HFFc6 (cell line): ENCODE data around the gene MFNG. TPM values are rescaled to one million over a fixed set of nuclear protein-coding genes. Genes with fewer than 3 reads are reported as not detected.

Experiments used
- DNase-seq: peaks from one replicate; pipeline ENCODE4 v3.0.0-alpha.2; 2018
- H3K27ac Mint-ChIP-seq: 2 replicates; pipeline ENCODE4 v1.8.0; 2020; ENCODE audit warnings: mild to moderate bottlenecking, mixed read lengths
- H3K27me3 Mint-ChIP-seq: 2 replicates; pipeline ENCODE4 v1.8.0; 2021; ENCODE audit warnings: mild to moderate bottlenecking, moderate library complexity, mixed read lengths; ENCODE audit not compliant: insufficient read depth
- H3K36me3 Mint-ChIP-seq: 2 replicates; pipeline ENCODE4 v1.8.0; 2021; ENCODE audit warnings: low read depth, mixed read lengths
- H3K4me1 Mint-ChIP-seq: 2 replicates; pipeline ENCODE4 v1.8.0; 2020; ENCODE audit warnings: low read depth, mixed read lengths
- H3K4me3 Mint-ChIP-seq: 2 replicates; pipeline ENCODE4 v1.8.0; 2020; ENCODE audit warnings: mild to moderate bottlenecking, moderate library complexity, mixed read lengths
- H3K9me3 Mint-ChIP-seq: 2 replicates; pipeline ENCODE4 v1.8.0; 2020; ENCODE audit warnings: mild to moderate bottlenecking, mixed read lengths
- total RNA-seq, 6 experiments: library from RNA; stranded (reverse); fragmentation: NEBNext Ultra II Directional; extraction: Animal tissue kit (Norgen Biotek cat#: 25700); gene quantifications; 2 replicates in 1 of 6; 3 replicates in 5 of 6; pipeline ENCODE4 v1.2.3, GENCODE V29; 2021
- TF ChIP-seq, protein P1 (sequence below): fragments of 200-600 bp; sonication (generic); IDR thresholded peaks from 2 replicates; pipeline ENCODE4 v1.5.0; 2021; ENCODE audit warnings: antibody characterized with exemption, mild to moderate bottlenecking

Gene MFNG
- total RNA-seq, 6 experiments from 2014 or later = not detected

DNA sequence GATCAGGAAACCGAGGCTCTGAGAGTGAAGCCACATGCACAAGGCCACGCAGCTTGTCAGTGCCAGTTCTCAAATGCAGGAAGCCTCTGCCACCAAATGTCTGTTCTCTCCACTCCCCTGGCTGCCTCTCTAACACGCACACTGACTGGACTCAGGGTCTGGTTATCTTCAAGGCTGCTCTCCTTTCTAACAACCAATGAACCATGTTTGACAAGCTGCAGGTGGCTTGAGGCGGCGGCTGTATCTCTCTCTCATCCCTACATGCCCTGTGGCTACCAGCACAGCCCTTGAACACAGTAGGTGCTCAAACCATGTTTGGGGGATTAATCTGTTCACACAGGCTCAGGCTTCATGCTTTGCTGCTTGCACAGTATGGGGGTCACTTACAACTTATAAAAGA, 23.7 kb downstream of the MFNG start:
- H3K4me3 Mint-ChIP-seq = no peak overlapping the region
- H3K36me3 Mint-ChIP-seq = no peaks in the 10 kb centered on the region
- no peak overlapping the region for H3K27ac Mint-ChIP-seq
- DNase-seq = no peak
- H3K27me3 Mint-ChIP-seq = peaks cover 27% of the 10 kb centered on the region
- H3K4me1 Mint-ChIP-seq = 0 out of 2 replicates have a peak, but pooled peaks cover 4% of the 10 kb centered on the region
- TF ChIP-seq, protein P1, sequence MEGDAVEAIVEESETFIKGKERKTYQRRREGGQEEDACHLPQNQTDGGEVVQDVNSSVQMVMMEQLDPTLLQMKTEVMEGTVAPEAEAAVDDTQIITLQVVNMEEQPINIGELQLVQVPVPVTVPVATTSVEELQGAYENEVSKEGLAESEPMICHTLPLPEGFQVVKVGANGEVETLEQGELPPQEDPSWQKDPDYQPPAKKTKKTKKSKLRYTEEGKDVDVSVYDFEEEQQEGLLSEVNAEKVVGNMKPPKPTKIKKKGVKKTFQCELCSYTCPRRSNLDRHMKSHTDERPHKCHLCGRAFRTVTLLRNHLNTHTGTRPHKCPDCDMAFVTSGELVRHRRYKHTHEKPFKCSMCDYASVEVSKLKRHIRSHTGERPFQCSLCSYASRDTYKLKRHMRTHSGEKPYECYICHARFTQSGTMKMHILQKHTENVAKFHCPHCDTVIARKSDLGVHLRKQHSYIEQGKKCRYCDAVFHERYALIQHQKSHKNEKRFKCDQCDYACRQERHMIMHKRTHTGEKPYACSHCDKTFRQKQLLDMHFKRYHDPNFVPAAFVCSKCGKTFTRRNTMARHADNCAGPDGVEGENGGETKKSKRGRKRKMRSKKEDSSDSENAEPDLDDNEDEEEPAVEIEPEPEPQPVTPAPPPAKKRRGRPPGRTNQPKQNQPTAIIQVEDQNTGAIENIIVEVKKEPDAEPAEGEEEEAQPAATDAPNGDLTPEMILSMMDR = no peak
- no peaks in the 10 kb centered on the region for H3K9me3 Mint-ChIP-seq

DNA sequence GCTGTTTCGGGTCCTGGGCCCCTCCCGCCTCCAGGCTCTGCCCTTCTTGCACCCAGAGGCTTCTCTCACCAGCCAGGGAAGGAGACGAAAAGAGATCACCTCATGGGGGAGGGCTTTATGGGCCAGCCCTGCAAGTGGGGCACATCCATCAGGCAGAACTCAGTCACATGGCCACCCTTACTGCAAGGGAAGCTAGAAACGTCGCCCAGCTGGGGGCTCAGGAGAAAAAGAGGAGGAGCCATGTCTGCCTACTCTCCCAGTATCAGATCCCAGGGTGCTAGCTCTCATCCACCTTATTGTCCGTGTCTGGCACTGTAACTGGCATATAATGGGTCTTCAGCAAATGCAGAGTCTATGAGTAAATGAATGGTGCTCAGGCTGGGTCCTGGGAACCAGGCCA, 24.2 kb downstream of the MFNG start:
- peaks cover 23% of the 10 kb centered on the region for H3K27me3 Mint-ChIP-seq
- TF ChIP-seq, protein P1 = no peak
- no peaks in the 10 kb centered on the region for H3K36me3 Mint-ChIP-seq
- no peak overlapping the region for H3K27ac Mint-ChIP-seq
- H3K4me3 Mint-ChIP-seq = no peak overlapping the region
- H3K9me3 Mint-ChIP-seq = no peaks in the 10 kb centered on the region
- peaks cover 6% of the 10 kb centered on the region; the same call in 1 of the 2 replicates for H3K4me1 Mint-ChIP-seq
- DNase-seq = no peak

DNA sequence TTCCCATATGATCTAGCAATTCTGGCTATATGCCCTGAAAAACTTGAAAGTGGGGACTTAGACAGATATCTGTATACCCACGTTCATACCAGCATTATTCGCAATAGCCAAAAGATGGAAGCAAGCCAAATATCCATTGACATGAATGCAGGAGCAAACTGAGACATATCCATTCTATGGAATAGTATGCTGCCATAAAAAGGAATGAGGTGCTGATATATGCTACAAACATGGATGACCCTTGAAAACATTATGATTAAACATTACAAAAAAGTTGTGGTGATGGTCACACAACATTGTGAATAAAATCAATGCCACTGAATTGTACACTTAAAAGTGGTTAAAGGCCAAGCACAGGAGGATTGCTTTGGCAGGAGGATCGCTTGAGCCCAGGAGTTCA, 25.5 kb downstream of the MFNG start:
- Mint-ChIP-seq H3K27ac (no peak overlapping the region), H3K9me3 (no peaks in the 10 kb centered on the region), H3K4me1 (peaks cover 19% of the 10 kb centered on the region), H3K36me3 (no peaks in the 10 kb centered on the region), H3K27me3 (peaks cover 18% of the 10 kb centered on the region), H3K4me3 (no peak overlapping the region)
- DNase-seq = no peak
- TF ChIP-seq, protein P1 = no peak

DNA sequence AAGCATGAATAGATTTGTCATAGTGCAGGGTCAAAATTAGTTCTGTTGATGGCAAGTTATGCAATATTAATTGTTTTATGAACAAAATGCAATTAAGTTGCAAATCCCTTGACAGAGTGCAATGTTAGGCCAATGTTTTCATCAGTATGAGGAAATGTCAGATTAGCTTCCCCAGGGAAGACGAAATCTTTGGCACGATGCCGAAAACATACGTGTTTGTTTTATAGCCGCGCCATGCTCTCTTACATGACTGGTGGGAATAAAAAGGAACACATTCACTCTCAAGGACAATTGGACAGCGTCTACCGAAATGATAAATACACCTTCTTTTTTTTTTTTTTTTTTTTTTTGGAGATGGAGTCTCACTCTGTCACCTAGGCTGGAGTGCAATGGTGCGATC, 27.0 kb downstream of the MFNG start:
- no peak overlapping the region for H3K27ac Mint-ChIP-seq
- H3K27me3 Mint-ChIP-seq = peaks cover 18% of the 10 kb centered on the region
- DNase-seq = no peak
- peaks cover 30% of the 10 kb centered on the region for H3K4me1 Mint-ChIP-seq
- no peaks in the 10 kb centered on the region for H3K9me3 Mint-ChIP-seq
- no peaks in the 10 kb centered on the region for H3K36me3 Mint-ChIP-seq
- no peak overlapping the region for H3K4me3 Mint-ChIP-seq
- TF ChIP-seq, protein P1 = no peak

DNA sequence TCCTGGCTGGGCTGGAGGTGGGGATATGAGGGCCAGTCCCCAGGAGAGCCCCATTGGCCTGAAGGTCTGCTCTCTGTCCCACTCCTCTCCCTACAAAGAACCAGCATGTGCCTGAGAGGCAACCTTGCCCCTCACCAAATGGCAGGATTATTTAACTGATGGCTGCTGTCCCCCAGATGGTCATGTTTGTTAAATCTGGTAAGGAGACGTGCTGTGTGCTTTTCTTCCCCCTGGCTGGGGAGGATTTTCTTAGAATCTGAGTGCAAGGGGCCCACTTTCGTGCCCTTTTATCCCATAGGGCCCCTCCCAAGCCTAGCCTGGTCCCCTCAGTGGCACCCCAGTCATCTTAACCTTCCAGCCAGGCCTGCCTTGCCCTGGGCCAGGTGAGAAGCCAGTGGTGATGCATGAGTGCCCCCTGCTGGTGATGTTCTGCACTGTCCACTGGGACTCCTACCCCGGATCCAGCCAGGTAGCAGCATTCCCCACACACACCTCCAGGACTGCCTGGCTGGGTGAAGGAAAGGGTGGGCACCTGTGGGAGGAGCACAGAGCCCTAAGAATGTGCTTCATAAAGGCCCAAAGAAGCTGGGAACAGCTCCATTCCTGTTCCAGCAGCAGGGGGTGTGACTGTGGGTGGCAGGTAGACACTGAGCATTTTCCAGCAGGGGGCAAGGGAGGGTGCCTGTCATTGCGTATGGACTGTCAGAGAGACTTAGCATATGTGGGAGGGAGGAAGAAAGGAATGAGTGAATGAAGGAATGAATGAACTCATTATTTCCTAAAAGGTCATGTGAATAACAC, 28.9 kb downstream of the MFNG start:
- no peak overlapping the region for H3K4me3 Mint-ChIP-seq
- DNase-seq = peak; percentile 29
- TF ChIP-seq, protein P1 = peak; percentile 99
- H3K9me3 Mint-ChIP-seq = no peaks in the 10 kb centered on the region
- H3K27ac Mint-ChIP-seq = no peak overlapping the region
- no peaks in the 10 kb centered on the region for H3K36me3 Mint-ChIP-seq
- peaks cover 32% of the 10 kb centered on the region for H3K4me1 Mint-ChIP-seq
- peaks cover 15% of the 10 kb centered on the region for H3K27me3 Mint-ChIP-seq
